ENCODE results near the gene SPNS2. TPM values are rescaled to one million over a fixed set of nuclear protein-coding genes. Genes with fewer than 3 reads are reported as not detected.

Gene SPNS2
- total and polyA plus RNA-seq, 2 of the 8 experiments (the other 6 are each of a cell fraction or from before 2014, with no cell fraction given) = 1.2 to 1.5 TPM

DNA sequence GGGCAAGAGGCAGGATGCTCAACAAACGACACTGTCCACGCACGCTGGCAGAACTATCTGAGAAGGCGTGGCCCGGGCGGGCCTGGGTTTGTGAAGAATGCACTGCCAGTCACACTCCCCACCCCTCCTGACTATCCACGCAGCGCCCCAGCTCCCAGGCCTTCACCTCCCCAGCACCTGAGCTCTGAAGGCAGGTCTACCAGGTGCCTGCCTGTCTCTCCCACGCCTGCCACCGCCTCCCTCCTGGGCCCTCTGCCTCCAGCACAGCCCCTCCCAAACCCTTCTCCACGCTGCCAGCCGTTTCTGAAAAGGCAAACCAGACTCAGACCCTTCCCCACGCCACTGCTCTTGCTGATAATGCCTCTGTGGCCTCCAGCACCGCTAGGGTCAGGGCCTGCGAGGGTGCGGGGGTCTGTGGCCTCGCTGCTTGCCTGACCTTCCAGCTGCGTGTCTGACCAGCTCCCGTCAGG, 44.9 kb downstream of the SPNS2 start:
- no peak overlapping the region for H2AFZ ChIP-seq (ENCODE audit: low read length)
- peaks cover 42 to 91% (median 65%) of the 10 kb centered on the region in 4 experiments for H3K36me3 ChIP-seq (ENCODE audit: control insufficient read depth in 2 of 4, insufficient read depth in 4 of 4, low read length in 3 of 4)
- ChIA-PET POLR2A (ENCODE audit: partially characterized antibody) (interaction anchor here (0.6 to 37.1 kb wide), 4 partner anchors 3 to 124 kb away, joined by 3 to 546 read pairs (median 275); partner anchors contain the start of genes GGT6 and MYBBP1A), CTCF (ENCODE audit: partially characterized antibody) (interaction anchor here (1.1 to 2.7 kb wide), 4 partner anchors 23 to 123 kb away, joined by 3 to 10 read pairs (median 4); partner anchors contain the start of gene SPNS2)
- no peak overlapping the region for H4K5ac ChIP-seq (ENCODE audit: insufficient read length, low read depth, low read length)
- no peak overlapping the region for H3K4ac ChIP-seq (replicated peaks; ENCODE audit: insufficient read length, low read depth, low read length)
- no peak overlapping the region for H2BK5ac ChIP-seq (ENCODE audit: low read depth, low read length)
- no peak overlapping the region for H4K8ac ChIP-seq (ENCODE audit: extremely low read depth, insufficient read depth, low read length)
- no peak overlapping the region for H2BK120ac ChIP-seq (replicated peaks; ENCODE audit: low read depth, low read length)
- peaks cover 11 to 37% of the 10 kb centered on the region in 2 experiments for H4K20me1 ChIP-seq (replicated peaks in 1 of 2; ENCODE audit: control insufficient read depth in 1 of 2, insufficient read depth in 2 of 2, low read length in 2 of 2)
- no peak overlapping the region for H3K23ac ChIP-seq (ENCODE audit: insufficient read length)
- no peak overlapping the region for H3K14ac ChIP-seq (ENCODE audit: insufficient read length)
- no peak overlapping the region for H3K9ac ChIP-seq (replicated peaks in 1 of 4; ENCODE audit: extremely low read depth in 1 of 4, low read depth in 3 of 4, low read length in 3 of 4)
- H3K27me3 ChIP-seq (replicated peaks in 1 of 4; ENCODE audit: control insufficient read depth in 3 of 4, extremely low read depth in 1 of 4, insufficient read depth in 3 of 4, low read length in 3 of 4) = no peaks in the 10 kb centered on the region
- H3K23me2 ChIP-seq (ENCODE audit: low read depth, low read length) = no peaks in the 10 kb centered on the region
- H3K4me1 ChIP-seq (replicated peaks in 1 of 4; ENCODE audit: control insufficient read depth in 3 of 4, insufficient read depth in 4 of 4, low read length in 3 of 4) = no peaks in the 10 kb centered on the region
- H3K27ac ChIP-seq (ENCODE audit: low read depth, low read length) = no peak overlapping the region
- no peaks in the 10 kb centered on the region for H3K79me2 ChIP-seq (ENCODE audit: control insufficient read depth in 1 of 2, insufficient read depth in 2 of 2, low read length in 2 of 2)
- no peak overlapping the region for H3K56ac ChIP-seq (replicated peaks; ENCODE audit: insufficient read length, low read depth, low read length)
- no peak overlapping the region for H2AK5ac ChIP-seq (ENCODE audit: low read depth, low read length)
- no peak overlapping the region for H2BK12ac ChIP-seq (ENCODE audit: low read depth, low read length)
- DNase-seq (ENCODE audit: low read depth in 1 of 2, low spot score in 2 of 2) (no peak), FAIRE-seq (no peak)
- no peaks in the 10 kb centered on the region for H3K9me3 ChIP-seq (ENCODE audit: insufficient read depth in 2 of 2, low read depth in 1 of 2, low read length in 1 of 2)
- WGBS, 2 experiments (ENCODE audit: extremely low coverage in 1 of 2, insufficient coverage in 1 of 2, insufficient read length in 1 of 2, insufficient replicate concordance in 2 of 2, low coverage in 1 of 2, low lambda C conversion rate in 2 of 2, missing lambda C conversion rate in 1 of 2) = 95% methylated on average over 19 of the region's 19 CpGs; no CpG with 5 or more reads in 1 of the 2 experiments
- no peaks in the 10 kb centered on the region; the same call in 1 of the 2 replicates for H3K79me1 ChIP-seq (ENCODE audit: low read depth, low read length)
- no peak overlapping the region for H2BK15ac ChIP-seq (ENCODE audit: low read length)
- H3K4me3 ChIP-seq (ENCODE audit: extremely low read depth in 1 of 4, insufficient read depth in 2 of 4, low read depth in 3 of 4, low read length in 4 of 4) = no peak overlapping the region
- TF ChIP-seq TAF7 (optimal IDR thresholded peaks at IDR 0.05; ENCODE audit: borderline replicate concordance, low read depth, low read length) (no peak), NANOG (IDR thresholded peaks at IDR 0.05; ENCODE audit: insufficient read depth, low read depth, low read length, poor library complexity, severe bottlenecking) (no peak)
- no peak overlapping the region for H4K91ac ChIP-seq (replicated peaks; ENCODE audit: insufficient read length, low read length)
- no peak overlapping the region for H2BK20ac ChIP-seq (ENCODE audit: low read length)
- no peak overlapping the region for H3K18ac ChIP-seq (ENCODE audit: extremely low read depth, low read length)
- no peak overlapping the region for H3K4me2 ChIP-seq (ENCODE audit: insufficient read depth in 1 of 2, low read depth in 2 of 2, low read length in 2 of 2)
